KMS-11 (cell line): ENCODE measurements around the gene ZBTB38.

Experiments
- H2AFZ ChIP-seq: fragments of 200-600 bp; sonication (generic); 2 replicates; pipeline ENCODE4 v1.6.1; 2016; ENCODE audit warnings: antibody characterized with exemption, mixed run types, low read depth
- H3K27ac ChIP-seq: fragments of 200-600 bp; sonication (generic); 2 replicates; pipeline ENCODE4 v1.6.1; 2016; ENCODE audit warnings: mild to moderate bottlenecking, mixed run types
- H3K27me3 ChIP-seq: fragments of 200-600 bp; sonication (generic); 2 replicates; pipeline ENCODE4 v1.6.1; 2017; ENCODE audit warnings: mild to moderate bottlenecking, low read depth, mixed run types, moderate library complexity; ENCODE audit not compliant: insufficient read depth
- H3K36me3 ChIP-seq: fragments of 200-600 bp; sonication (generic); 2 replicates; pipeline ENCODE4 v1.6.1; 2017; ENCODE audit warnings: mild to moderate bottlenecking, mixed run types; ENCODE audit not compliant: insufficient read depth
- H3K4me1 ChIP-seq: fragments of 200-600 bp; sonication (generic); 2 replicates; pipeline ENCODE4 v1.6.1; 2016; ENCODE audit warnings: mild to moderate bottlenecking, low read depth, mixed run types; ENCODE audit not compliant: poor library complexity, severe bottlenecking
- H3K4me2 ChIP-seq: fragments of 200-600 bp; sonication (generic); 2 replicates; pipeline ENCODE4 v1.7.0; 2016; ENCODE audit warnings: mild to moderate bottlenecking, mixed run types
- H3K4me3 ChIP-seq: fragments of 200-600 bp; sonication (generic); IDR thresholded peaks from 2 replicates; pipeline ENCODE4 v1.6.1; 2017; ENCODE audit warnings: low read depth, low read length, mixed read lengths; ENCODE audit not compliant: insufficient read depth
- H3K79me2 ChIP-seq: fragments of 200-600 bp; sonication (generic); 2 replicates; pipeline ENCODE4 v1.6.1; 2016; ENCODE audit warnings: low read depth, mixed run types; ENCODE audit not compliant: insufficient read depth
- H3K9ac ChIP-seq: fragments of 200-600 bp; sonication (generic); 2 replicates; pipeline ENCODE4 v1.6.1; 2016; ENCODE audit warnings: mild to moderate bottlenecking, mixed run types
- H4K20me1 ChIP-seq: fragments of 200-600 bp; sonication (generic); 2 replicates; pipeline ENCODE4 v1.6.1; 2016; ENCODE audit warnings: mild to moderate bottlenecking, mixed run types; ENCODE audit not compliant: insufficient read depth
- TF ChIP-seq, protein P1 (sequence below): fragments of 200-600 bp; sonication (generic); conservative IDR thresholded peaks from 2 replicates; pipeline ENCODE4 v1.6.1; 2017; ENCODE audit warnings: low read depth, mild to moderate bottlenecking, antibody characterized with exemption, low read length, moderate library complexity, mixed read lengths

Gene ZBTB38

GRCh38 chr3:141356046-141356445, 12.3 kb upstream of the ZBTB38 start:
- Histone ChIP-seq H3K9ac (no peak overlapping the region), H3K4me3 (no peak overlapping the region), H3K36me3 (no peaks in the 10 kb centered on the region), H3K4me1 (peaks cover 11% of the 10 kb centered on the region), H3K4me2 (no peak overlapping the region), H2AFZ (no peak overlapping the region), H3K27ac (no peak overlapping the region), H3K79me2 (no peaks in the 10 kb centered on the region), H4K20me1 (no peaks in the 10 kb centered on the region), H3K27me3 (no peaks in the 10 kb centered on the region)
- TF ChIP-seq, protein P1, sequence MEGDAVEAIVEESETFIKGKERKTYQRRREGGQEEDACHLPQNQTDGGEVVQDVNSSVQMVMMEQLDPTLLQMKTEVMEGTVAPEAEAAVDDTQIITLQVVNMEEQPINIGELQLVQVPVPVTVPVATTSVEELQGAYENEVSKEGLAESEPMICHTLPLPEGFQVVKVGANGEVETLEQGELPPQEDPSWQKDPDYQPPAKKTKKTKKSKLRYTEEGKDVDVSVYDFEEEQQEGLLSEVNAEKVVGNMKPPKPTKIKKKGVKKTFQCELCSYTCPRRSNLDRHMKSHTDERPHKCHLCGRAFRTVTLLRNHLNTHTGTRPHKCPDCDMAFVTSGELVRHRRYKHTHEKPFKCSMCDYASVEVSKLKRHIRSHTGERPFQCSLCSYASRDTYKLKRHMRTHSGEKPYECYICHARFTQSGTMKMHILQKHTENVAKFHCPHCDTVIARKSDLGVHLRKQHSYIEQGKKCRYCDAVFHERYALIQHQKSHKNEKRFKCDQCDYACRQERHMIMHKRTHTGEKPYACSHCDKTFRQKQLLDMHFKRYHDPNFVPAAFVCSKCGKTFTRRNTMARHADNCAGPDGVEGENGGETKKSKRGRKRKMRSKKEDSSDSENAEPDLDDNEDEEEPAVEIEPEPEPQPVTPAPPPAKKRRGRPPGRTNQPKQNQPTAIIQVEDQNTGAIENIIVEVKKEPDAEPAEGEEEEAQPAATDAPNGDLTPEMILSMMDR = no peak

GRCh38 chr3:141360888-141361598, 7.3 kb upstream of the ZBTB38 start:
- Histone ChIP-seq H4K20me1 (no peaks in the 10 kb centered on the region), H2AFZ (peak overlapping the region; percentile 53), H3K4me3 (peak overlapping the region; percentile 80), H3K79me2 (0 out of 2 replicates have a peak, but pooled peaks cover 3% of the 10 kb centered on the region), H3K4me2 (peak overlapping the region; percentile 83), H3K4me1 (peaks cover 49% of the 10 kb centered on the region), H3K27ac (peak overlapping the region; percentile 41; the same call in 1 of the 2 replicates), H3K9ac (peak overlapping the region; percentile 31; the same call in 1 of the 2 replicates), H3K27me3 (no peaks in the 10 kb centered on the region), H3K36me3 (no peaks in the 10 kb centered on the region)
- TF ChIP-seq, protein P1 = peak; percentile 87

GRCh38 chr3:141362736-141363135, 5.6 kb upstream of the ZBTB38 start:
- 0 out of 2 replicates have a peak, but pooled peaks cover 3% of the 10 kb centered on the region for H3K79me2 ChIP-seq
- H4K20me1 ChIP-seq = no peaks in the 10 kb centered on the region
- peaks cover 66% of the 10 kb centered on the region for H3K4me1 ChIP-seq
- no peaks in the 10 kb centered on the region for H3K36me3 ChIP-seq
- H2AFZ ChIP-seq = no peak overlapping the region
- H3K9ac ChIP-seq = no peak overlapping the region
- H3K4me3 ChIP-seq = no peak overlapping the region
- H3K27me3 ChIP-seq = no peaks in the 10 kb centered on the region
- TF ChIP-seq, protein P1 = 0 out of 2 replicates have a peak, but pooled peaks have one; percentile 24
- H3K27ac ChIP-seq = no peak overlapping the region
- H3K4me2 ChIP-seq = no peak overlapping the region; the same call in 1 of the 2 replicates

GRCh38 chr3:141365201-141365600, 3.1 kb upstream of the ZBTB38 start:
- H3K27ac ChIP-seq = no peak overlapping the region
- no peak overlapping the region for H2AFZ ChIP-seq
- no peak overlapping the region for H3K9ac ChIP-seq
- TF ChIP-seq, protein P1 = no peak
- H3K4me1 ChIP-seq = peaks cover 86% of the 10 kb centered on the region
- no peaks in the 10 kb centered on the region for H3K27me3 ChIP-seq
- H3K79me2 ChIP-seq = 0 out of 2 replicates have a peak, but pooled peaks cover 3% of the 10 kb centered on the region
- H3K4me3 ChIP-seq = no peak overlapping the region
- H4K20me1 ChIP-seq = no peaks in the 10 kb centered on the region
- no peaks in the 10 kb centered on the region for H3K36me3 ChIP-seq
- no peak overlapping the region for H3K4me2 ChIP-seq
